H1 (cell line): ENCODE results near the gene ADGB. TPM values are rescaled to one million over a fixed set of nuclear protein-coding genes. Genes with fewer than 3 reads are reported as not detected.

Source experiments
- CTCF ChIA-PET: fragments of 300-600 bp; sonication (Branson Sonifier 250); formaldehyde crosslinking; loops from one replicate; lab custom pipeline; 2021; ENCODE audit not compliant: partially characterized antibody; lab: Charles Lee
- POLR2A ChIA-PET: fragments of 300-600 bp; sonication (Branson Sonifier 250); formaldehyde crosslinking; loops from one replicate; lab custom pipeline; 2021; ENCODE audit warnings: inconsistent platforms; ENCODE audit not compliant: partially characterized antibody; lab: Charles Lee
- DNase-seq, 2 experiments: peaks; one replicate each; pipeline versions ENCODE4 v3.0.0 to v3.0.0-alpha.2; 2010 to 2022; ENCODE audit warnings: low spot score in 2 of 2, low read depth in 1 of 2, mixed read lengths in 1 of 2
- FAIRE-seq: peaks from 2 replicates; lab custom pipeline; 2011; peaks lifted over from hg19 to GRCh38; lab: Jason Lieb, UNC
- H2AFZ ChIP-seq: 2 replicates; pipeline ENCODE4 v1.8.1; 2012; ENCODE audit warnings: low read length, inconsistent platforms
- H2AK5ac ChIP-seq: 2 replicates; pipeline ENCODE4 v1.6.1; 2013; ENCODE audit warnings: low read depth, low read length
- H2BK120ac ChIP-seq: replicated peaks from 2 replicates; pipeline ENCODE3; 2013; ENCODE audit warnings: low read depth, low read length, inconsistent platforms
- H2BK12ac ChIP-seq: 2 replicates; pipeline ENCODE4 v1.6.1; 2013; ENCODE audit warnings: low read depth, low read length
- H2BK15ac ChIP-seq: 2 replicates; pipeline ENCODE4 v1.6.1; 2013; ENCODE audit warnings: low read length
- H2BK20ac ChIP-seq: 2 replicates; pipeline ENCODE4 v1.6.1; 2013; ENCODE audit warnings: low read length
- H2BK5ac ChIP-seq: 2 replicates; pipeline ENCODE4 v1.6.1; 2013; ENCODE audit warnings: low read depth, low read length
- H3K14ac ChIP-seq: 2 replicates; pipeline ENCODE4 v1.6.1; 2013; ENCODE audit warnings: inconsistent platforms; ENCODE audit not compliant: insufficient read length
- H3K18ac ChIP-seq: 2 replicates; pipeline ENCODE4 v1.6.1; 2013; ENCODE audit warnings: low read length; ENCODE audit errors: extremely low read depth
- H3K23ac ChIP-seq: 2 replicates; pipeline ENCODE4 v1.6.1; 2013; ENCODE audit warnings: inconsistent platforms; ENCODE audit not compliant: insufficient read length
- H3K23me2 ChIP-seq: 2 replicates; pipeline ENCODE4 v1.6.1; 2013; ENCODE audit warnings: low read depth, low read length
- H3K27ac ChIP-seq: 2 replicates; pipeline ENCODE4 v1.6.1; 2011; ENCODE audit warnings: low read depth, low read length, inconsistent platforms
- H3K27me3 ChIP-seq, 4 experiments: replicated peaks in 1 of 4; 1 replicate in 1 of 4; 2 replicates in 3 of 4; pipeline versions ENCODE4 v1.6.1 to v1.8.1; 2011 to 2013; ENCODE audit warnings: low read length in 3 of 4, mild to moderate bottlenecking in 3 of 4, inconsistent platforms in 2 of 4, mixed read lengths in 2 of 4, moderate library complexity in 1 of 4; ENCODE audit not compliant: control insufficient read depth in 3 of 4, insufficient read depth in 3 of 4; ENCODE audit errors: extremely low read depth in 1 of 4
- H3K36me3 ChIP-seq, 4 experiments: 2 replicates each; pipeline versions ENCODE4 v1.6.1 to v1.8.1; 2011 to 2013; ENCODE audit warnings: mild to moderate bottlenecking in 4 of 4, low read length in 3 of 4, moderate library complexity in 2 of 4, control low read depth in 1 of 4, inconsistent platforms in 1 of 4; ENCODE audit not compliant: insufficient read depth in 4 of 4, control insufficient read depth in 2 of 4
- H3K4ac ChIP-seq: replicated peaks from 2 replicates; pipeline ENCODE3; 2013; ENCODE audit warnings: low read length, low read depth, mixed read lengths, inconsistent platforms; ENCODE audit not compliant: insufficient read length
- H3K4me1 ChIP-seq, 4 experiments: replicated peaks in 1 of 4; 1 replicate in 1 of 4; 2 replicates in 3 of 4; pipeline versions ENCODE4 v1.6.1 to v1.8.1; 2011 to 2013; ENCODE audit warnings: low read length in 3 of 4, inconsistent platforms in 2 of 4, mixed read lengths in 1 of 4; ENCODE audit not compliant: insufficient read depth in 4 of 4, control insufficient read depth in 3 of 4
- H3K4me2 ChIP-seq, 2 experiments: 2 replicates each; pipeline versions ENCODE4 v1.6.1 to v1.8.1; 2011 to 2013; ENCODE audit warnings: low read depth in 2 of 2, low read length in 2 of 2, control low read depth in 1 of 2, inconsistent platforms in 1 of 2, mild to moderate bottlenecking in 1 of 2; ENCODE audit not compliant: insufficient read depth in 1 of 2
- H3K4me3 ChIP-seq, 4 experiments: fragments of 200-600, 300-600 bp in 1 of 4; sonication (generic), shearing (Covaris generic), sonication (Bioruptor Twin) in 1 of 4; 2 replicates each; pipeline versions ENCODE4 v1.5.1 to v1.8.1; 2011 to 2016; ENCODE audit warnings: low read length in 4 of 4, low read depth in 3 of 4, control low read depth in 2 of 4, inconsistent platforms in 2 of 4, mild to moderate bottlenecking in 2 of 4, mixed read lengths in 1 of 4, moderate library complexity in 1 of 4; ENCODE audit not compliant: insufficient read depth in 2 of 4; ENCODE audit errors: extremely low read depth in 1 of 4
- H3K56ac ChIP-seq: replicated peaks from 2 replicates; pipeline ENCODE3; 2013; ENCODE audit warnings: low read depth, mild to moderate bottlenecking, mixed read lengths, low read length, inconsistent platforms; ENCODE audit not compliant: insufficient read length
- H3K79me1 ChIP-seq: 2 replicates; pipeline ENCODE4 v1.6.1; 2013; ENCODE audit warnings: low read depth, low read length, control low read depth
- H3K79me2 ChIP-seq, 2 experiments: 2 replicates each; pipeline versions ENCODE4 v1.6.1 to v1.8.1; 2012 to 2013; ENCODE audit warnings: low read length in 2 of 2, mild to moderate bottlenecking in 2 of 2, inconsistent platforms in 1 of 2; ENCODE audit not compliant: insufficient read depth in 2 of 2, control insufficient read depth in 1 of 2
- H3K9ac ChIP-seq, 4 experiments: replicated peaks in 1 of 4; 1 replicate in 1 of 4; 2 replicates in 3 of 4; pipeline versions ENCODE4 v1.6.1 to v1.8.1; 2011 to 2013; ENCODE audit warnings: low read depth in 3 of 4, low read length in 3 of 4, control low read depth in 2 of 4, mild to moderate bottlenecking in 2 of 4, moderate library complexity in 2 of 4, inconsistent platforms in 1 of 4; ENCODE audit errors: extremely low read depth in 1 of 4
- H3K9me3 ChIP-seq, 2 experiments: 2 replicates each; pipeline versions ENCODE4 v1.6.1 to v1.8.1; 2012 to 2013; ENCODE audit warnings: mild to moderate bottlenecking in 2 of 2, moderate library complexity in 2 of 2, control low read depth in 1 of 2, inconsistent platforms in 1 of 2, low read depth in 1 of 2, low read length in 1 of 2, mixed read lengths in 1 of 2; ENCODE audit not compliant: insufficient read depth in 2 of 2
- H4K20me1 ChIP-seq, 2 experiments: replicated peaks in 1 of 2; 2 replicates each; pipeline versions ENCODE3 to v1.8.1; 2011 to 2013; ENCODE audit warnings: inconsistent platforms in 2 of 2, low read length in 2 of 2, mild to moderate bottlenecking in 1 of 2; ENCODE audit not compliant: insufficient read depth in 2 of 2, control insufficient read depth in 1 of 2
- H4K5ac ChIP-seq: 2 replicates; pipeline ENCODE4 v1.6.1; 2013; ENCODE audit warnings: low read length, low read depth, mixed read lengths, inconsistent platforms; ENCODE audit not compliant: insufficient read length
- H4K8ac ChIP-seq: 2 replicates; pipeline ENCODE4 v1.8.0; 2013; ENCODE audit warnings: mild to moderate bottlenecking, moderate library complexity, low read length, inconsistent platforms; ENCODE audit not compliant: insufficient read depth; ENCODE audit errors: extremely low read depth
- H4K91ac ChIP-seq: replicated peaks from 2 replicates; pipeline ENCODE3; 2013; ENCODE audit warnings: low read length, mixed read lengths, inconsistent platforms; ENCODE audit not compliant: insufficient read length
- EP300 ChIP-seq, 2 experiments: IDR thresholded peaks; 1 replicate in 1 of 2; 2 replicates in 1 of 2; pipeline ENCODE4 v1.6.1; 2011 to 2012; ENCODE audit warnings: low read depth in 2 of 2, low read length in 2 of 2, mild to moderate bottlenecking in 2 of 2, borderline replicate concordance in 1 of 2, inconsistent platforms in 1 of 2, moderate library complexity in 1 of 2
- RAD21 ChIP-seq, 2 experiments: IDR thresholded peaks in 1 of 2; conservative IDR thresholded peaks in 1 of 2; 2 replicates each; pipeline ENCODE4 v1.6.1; 2011; ENCODE audit warnings: low read depth in 2 of 2, low read length in 2 of 2, improper control_type of control experiment in 1 of 2, inconsistent platforms in 1 of 2, mild to moderate bottlenecking in 1 of 2, moderate library complexity in 1 of 2
- RFX5 ChIP-seq: IDR thresholded peaks from 2 replicates; pipeline ENCODE4 v1.6.1; 2011; ENCODE audit warnings: low read depth, low read length, improper control_type of control experiment, borderline replicate concordance
- SIN3A ChIP-seq, 2 experiments: IDR thresholded peaks in 1 of 2; conservative IDR thresholded peaks in 1 of 2; 2 replicates each; pipeline ENCODE4 v1.6.1; 2011 to 2012; ENCODE audit warnings: low read length in 2 of 2, improper control_type of control experiment in 1 of 2, low read depth in 1 of 2, mild to moderate bottlenecking in 1 of 2
- SRF ChIP-seq: IDR thresholded peaks from 2 replicates; pipeline ENCODE4 v1.6.1; 2011; ENCODE audit warnings: mild to moderate bottlenecking, low read depth, low read length, moderate library complexity
- TBP ChIP-seq: IDR thresholded peaks from 2 replicates; pipeline ENCODE4 v1.6.1; 2011; ENCODE audit warnings: low read depth, low read length, improper control_type of control experiment
- TEAD4 ChIP-seq: IDR thresholded peaks from 2 replicates; pipeline ENCODE4 v1.6.1; 2012; ENCODE audit warnings: low read depth, low read length, inconsistent platforms, mixed read lengths
- YY1 ChIP-seq: IDR thresholded peaks from 2 replicates; pipeline ENCODE4 v1.6.1; 2011; ENCODE audit warnings: low read depth, mild to moderate bottlenecking, low read length
- WGBS, 2 experiments: shearing (Covaris generic) in 1 of 2; methylation state at CpG; one replicate each; pipeline versions ENCODE4 v1.1.6 to v1.1.7; 2013 to 2015; ENCODE audit warnings: low lambda C conversion rate in 2 of 2, mixed read lengths in 2 of 2, inconsistent platforms in 1 of 2, low coverage in 1 of 2, missing lambda C conversion rate in 1 of 2; ENCODE audit not compliant: insufficient replicate concordance in 2 of 2, insufficient coverage in 1 of 2, insufficient read length in 1 of 2; ENCODE audit errors: extremely low coverage in 1 of 2, missing lambda C conversion rate in 1 of 2; 5-methylcytosine and 5-hydroxymethylcytosine counted together
- polyA plus RNA-seq, 7 experiments: library from polyadenylated mRNA; depleted of rRNA in 3 of 7; stranded (reverse) in 5 of 7; unstranded in 2 of 7; fragments of >200 nt in 5 of 7; fragments of 200-250 nt in 2 of 7; gene quantifications; 1 replicate in 5 of 7; 2 replicates in 1 of 7; 4 replicates in 1 of 7; pipeline versions ENCODE4 v1.2.1 to v1.2.3, GENCODE V29; 2011 to 2013; ENCODE audit warnings: missing spikeins in 2 of 7, mixed read lengths in 2 of 7
- total RNA-seq: library from RNA; stranded (reverse); fragmentation: NEBNext Ultra II Directional; extraction: Animal tissue kit (Norgen Biotek cat#: 25700); gene quantifications from 2 replicates; pipeline ENCODE4 v1.2.1, GENCODE V29; 2021

Gene ADGB
- total and polyA plus RNA-seq, 2 of the 8 experiments (the other 6 are each of a cell fraction or from before 2014, with no cell fraction given), result not detected

DNA sequence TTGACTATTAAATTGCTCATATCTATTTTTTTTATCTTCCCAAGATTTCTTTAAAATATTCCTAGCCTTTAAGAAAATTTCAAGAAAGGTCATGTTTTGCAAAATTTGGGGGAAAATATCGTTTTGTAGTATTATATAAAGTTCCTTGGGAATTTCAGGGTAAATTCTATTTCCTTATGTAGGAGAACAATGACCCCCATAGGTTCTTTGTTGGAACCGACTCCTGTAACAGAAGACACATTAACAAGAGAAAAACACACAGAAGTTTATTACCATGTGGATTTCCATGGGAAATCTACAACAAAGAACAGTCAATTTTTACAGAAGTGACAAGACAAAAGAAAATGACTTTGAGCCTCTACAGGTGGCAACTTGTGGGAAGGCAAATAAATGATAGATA is 68.1 kb downstream of the ADGB start:
- Histone ChIP-seq H3K23ac (no peak overlapping the region), H2BK20ac (no peak overlapping the region), H3K9ac (no peak overlapping the region), H2AFZ (0 out of 2 replicates have a peak overlapping the region, but pooled peaks have one; percentile 28), H2AK5ac (no peak overlapping the region), H3K27ac (no peak overlapping the region), H3K23me2 (no peaks in the 10 kb centered on the region), H3K14ac (no peak overlapping the region), H3K79me1 (no peaks in the 10 kb centered on the region), H3K18ac (no peak overlapping the region), H3K79me2 (no peaks in the 10 kb centered on the region), H2BK120ac (no peak overlapping the region), H3K4me3 (no peak overlapping the region), H3K4ac (no peak overlapping the region), H3K56ac (no peak overlapping the region), H3K27me3 (no peaks in the 10 kb centered on the region), H2BK5ac (no peak overlapping the region), H3K4me2 (peak overlapping the region in 1 of 2 experiments; percentile 22; a peak in 1 of 4 replicates), H3K4me1 (no peaks in the 10 kb centered on the region), H4K8ac (no peak overlapping the region), H2BK15ac (no peak overlapping the region)
- DNase-seq (no peak), FAIRE-seq (no peak)
- CTCF ChIA-PET, result interaction anchor here (1.1 to 1.2 kb wide), 2 partner anchors 95 to 628 kb away, joined by 3 read pairs; no protein-coding TSS in a partner anchor
- WGBS, 2 experiments, result 27% methylated on average over 2 of the region's 2 CpGs; no CpG with 5 or more reads in 1 of the 2 experiments
- POLR2A ChIA-PET, result no interaction called here
- TF ChIP-seq TEAD4, result no peak
- no peak for TF ChIP-seq SRF
- TF ChIP-seq RAD21 (IDR thresholded peaks at IDR 0.05 in 1 of 2, conservative IDR thresholded peaks at IDR 0.05 in 1 of 2; ENCODE audit: low read depth in 2 of 2, low read length in 2 of 2), result peak in 1 of 2 experiments; percentile 17; a peak in 1 of 4 replicates
- TF ChIP-seq SIN3A (conservative IDR thresholded peaks at IDR 0.05 in 1 of 2, IDR thresholded peaks at IDR 0.05 in 1 of 2; ENCODE audit: low read depth in 1 of 2, low read length in 2 of 2), result no peak
- TF ChIP-seq EP300 (IDR thresholded peaks at IDR 0.05; ENCODE audit: borderline replicate concordance in 1 of 2, low read depth in 2 of 2, low read length in 2 of 2), result no peak
- TF ChIP-seq YY1, result no peak
- TF ChIP-seq RFX5, result no peak
- no peak for TF ChIP-seq TBP
- TF ChIP-seq, all 59 proteins: peak for 1
- Histone ChIP-seq H3K36me3 (no peaks in the 10 kb centered on the region), H4K20me1 (no peaks in the 10 kb centered on the region), H4K91ac (no peak overlapping the region), H4K5ac (no peak overlapping the region), H2BK12ac (no peak overlapping the region), H3K9me3 (no peaks in the 10 kb centered on the region)
